Measurements from ENCODE around the gene OR2T8.

The OR2T8 gene

GRCh38 chr1:247904122-247904521 lies 15.9 kb upstream of the OR2T8 start:
- H3K9me3 ChIP-seq = no peaks in the 10 kb centered on the region
- TF ChIP-seq CTCF (IDR thresholded peaks at IDR 0.05) = no peak
- H3K4me1 ChIP-seq = no peaks in the 10 kb centered on the region
- no peaks in the 10 kb centered on the region for H3K27me3 ChIP-seq
- DNase-seq = no peak
- intact Hi-C loops (cut with DNase I; ENCODE audit: low total_unique reads) = no loop called here
- H3K27ac ChIP-seq = no peak overlapping the region
- no peaks in the 10 kb centered on the region for H3K36me3 ChIP-seq
- no peak overlapping the region for H3K4me3 ChIP-seq

- Histone ChIP-seq H3K9me3 (no peaks in the 10 kb centered on the region), H3K27ac (no peak overlapping the region), H3K4me1 (no peaks in the 10 kb centered on the region), H3K36me3 (no peaks in the 10 kb centered on the region), H3K27me3 (no peaks in the 10 kb centered on the region), H3K4me3 (no peak overlapping the region)
- no peak for TF ChIP-seq CTCF (IDR thresholded peaks at IDR 0.05)
- DNase-seq = no peak
- intact Hi-C loops (cut with DNase I; ENCODE audit: low total_unique reads) = no loop called here
These were observed 14.9 kb upstream of the OR2T8 start for GRCh38 chr1:247905181-247905580.

GRCh38 chr1:247905910-247906503 lies 14.0 kb upstream of the OR2T8 start:
- no peak for DNase-seq
- no peak overlapping the region for H3K27ac ChIP-seq
- H3K27me3 ChIP-seq = no peaks in the 10 kb centered on the region
- TF ChIP-seq CTCF (IDR thresholded peaks at IDR 0.05) = no peak
- intact Hi-C loops (cut with DNase I; ENCODE audit: low total_unique reads) = no loop called here
- no peaks in the 10 kb centered on the region for H3K9me3 ChIP-seq
- H3K4me1 ChIP-seq = no peaks in the 10 kb centered on the region
- peak overlapping the region in 1 of 2 donors; percentile 3 for H3K4me3 ChIP-seq
- H3K36me3 ChIP-seq = no peaks in the 10 kb centered on the region

- Histone ChIP-seq H3K36me3 (no peaks in the 10 kb centered on the region), H3K9me3 (no peaks in the 10 kb centered on the region), H3K4me1 (no peaks in the 10 kb centered on the region), H3K27me3 (no peaks in the 10 kb centered on the region), H3K27ac (no peak overlapping the region), H3K4me3 (peak overlapping the region in 1 of 2 donors; percentile 3)
- intact Hi-C loops (cut with DNase I; ENCODE audit: low total_unique reads) = no loop called here
- DNase-seq = no peak
- TF ChIP-seq CTCF (IDR thresholded peaks at IDR 0.05) = no peak
These were observed 13.5 kb upstream of the OR2T8 start for GRCh38 chr1:247906504-247907047.

- Histone ChIP-seq H3K4me1 (no peaks in the 10 kb centered on the region), H3K36me3 (no peaks in the 10 kb centered on the region), H3K4me3 (no peak overlapping the region), H3K9me3 (no peaks in the 10 kb centered on the region), H3K27me3 (no peaks in the 10 kb centered on the region), H3K27ac (no peak overlapping the region)
- DNase-seq = no peak
- no peak for TF ChIP-seq CTCF (IDR thresholded peaks at IDR 0.05)
- intact Hi-C loops (cut with DNase I; ENCODE audit: low total_unique reads) = no loop called here
These were observed 11.3 kb upstream of the OR2T8 start for GRCh38 chr1:247908766-247909165.

- Histone ChIP-seq H3K27ac (no peak overlapping the region), H3K4me1 (no peaks in the 10 kb centered on the region), H3K9me3 (no peaks in the 10 kb centered on the region), H3K27me3 (no peaks in the 10 kb centered on the region), H3K36me3 (no peaks in the 10 kb centered on the region), H3K4me3 (no peak overlapping the region)
- TF ChIP-seq CTCF (IDR thresholded peaks at IDR 0.05) = no peak
- DNase-seq = no peak
- intact Hi-C loops (cut with DNase I; ENCODE audit: low total_unique reads) = no loop called here
These were observed 6.3 kb upstream of the OR2T8 start for GRCh38 chr1:247913786-247914185.

Data from tibial artery (tissue), 4 donors.